ENCODE results near the gene F2. TPM values are rescaled to one million over a fixed set of nuclear protein-coding genes. Genes with fewer than 3 reads are reported as not detected.
A peak's percentile ranks its signal among the peaks of the same experiment; 100 is the strongest.

Gene F2
- total and polyA plus RNA-seq, 2 of the 13 experiments (the other 11 are each of a cell fraction or from before 2014, with no cell fraction given), result 330 to 801 TPM

DNA sequence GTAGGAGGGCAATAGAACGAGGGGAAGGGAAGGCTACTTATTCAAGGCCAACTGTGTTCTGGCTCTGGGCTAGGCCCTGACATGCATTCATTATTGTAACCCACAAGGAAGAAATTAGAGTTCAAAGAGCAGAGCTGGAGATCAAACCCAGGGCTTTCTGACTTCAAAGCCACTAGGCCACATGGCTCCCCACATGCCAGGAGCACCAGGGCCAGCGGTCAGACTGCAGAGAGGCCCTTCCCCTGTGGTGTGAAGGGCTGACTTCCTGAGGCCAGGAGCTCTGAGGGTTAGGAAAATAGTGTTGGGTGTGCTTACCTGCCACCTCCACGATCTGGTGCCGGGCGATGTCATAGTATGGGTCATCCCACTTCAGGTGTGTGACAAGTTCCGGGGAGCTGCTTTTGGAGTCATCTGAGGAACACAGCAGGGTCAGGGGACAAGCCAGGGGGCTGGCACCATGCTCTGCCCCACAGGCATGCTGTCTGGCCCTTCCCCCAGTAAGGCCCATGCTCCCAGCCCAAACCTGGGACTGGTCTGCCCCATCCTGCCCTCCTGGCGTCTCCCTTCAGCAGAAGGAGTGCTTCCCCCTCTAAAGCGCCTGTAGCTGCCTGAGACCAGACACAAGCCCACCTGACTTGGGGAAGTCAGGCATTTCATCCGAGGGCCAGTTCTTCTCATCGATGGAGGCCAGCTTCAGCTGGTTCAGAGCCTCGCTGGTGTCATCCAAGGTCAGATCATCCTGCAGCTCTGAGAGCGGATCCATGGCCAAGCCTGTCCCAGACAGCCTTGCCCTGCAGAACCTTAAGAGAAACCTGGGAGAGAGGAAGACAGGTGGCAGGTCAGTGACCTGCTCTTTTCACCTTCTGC lies 23.4 kb upstream of the F2 start (continued):
- no peak for TF ChIP-seq MIER2 (CRISPR knock-in tag; IDR thresholded peaks at IDR 0.05)
- TF ChIP-seq, protein P1, sequence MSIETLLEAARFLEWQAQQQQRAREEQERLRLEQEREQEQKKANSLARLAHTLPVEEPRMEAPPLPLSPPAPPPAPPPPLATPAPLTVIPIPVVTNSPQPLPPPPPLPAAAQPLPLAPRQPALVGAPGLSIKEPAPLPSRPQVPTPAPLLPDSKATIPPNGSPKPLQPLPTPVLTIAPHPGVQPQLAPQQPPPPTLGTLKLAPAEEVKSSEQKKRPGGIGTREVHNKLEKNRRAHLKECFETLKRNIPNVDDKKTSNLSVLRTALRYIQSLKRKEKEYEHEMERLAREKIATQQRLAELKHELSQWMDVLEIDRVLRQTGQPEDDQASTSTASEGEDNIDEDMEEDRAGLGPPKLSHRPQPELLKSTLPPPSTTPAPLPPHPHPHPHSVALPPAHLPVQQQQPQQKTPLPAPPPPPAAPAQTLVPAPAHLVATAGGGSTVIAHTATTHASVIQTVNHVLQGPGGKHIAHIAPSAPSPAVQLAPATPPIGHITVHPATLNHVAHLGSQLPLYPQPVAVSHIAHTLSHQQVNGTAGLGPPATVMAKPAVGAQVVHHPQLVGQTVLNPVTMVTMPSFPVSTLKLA (IDR thresholded peaks at IDR 0.05), result peak; percentile 64
- TF ChIP-seq, protein P2, sequence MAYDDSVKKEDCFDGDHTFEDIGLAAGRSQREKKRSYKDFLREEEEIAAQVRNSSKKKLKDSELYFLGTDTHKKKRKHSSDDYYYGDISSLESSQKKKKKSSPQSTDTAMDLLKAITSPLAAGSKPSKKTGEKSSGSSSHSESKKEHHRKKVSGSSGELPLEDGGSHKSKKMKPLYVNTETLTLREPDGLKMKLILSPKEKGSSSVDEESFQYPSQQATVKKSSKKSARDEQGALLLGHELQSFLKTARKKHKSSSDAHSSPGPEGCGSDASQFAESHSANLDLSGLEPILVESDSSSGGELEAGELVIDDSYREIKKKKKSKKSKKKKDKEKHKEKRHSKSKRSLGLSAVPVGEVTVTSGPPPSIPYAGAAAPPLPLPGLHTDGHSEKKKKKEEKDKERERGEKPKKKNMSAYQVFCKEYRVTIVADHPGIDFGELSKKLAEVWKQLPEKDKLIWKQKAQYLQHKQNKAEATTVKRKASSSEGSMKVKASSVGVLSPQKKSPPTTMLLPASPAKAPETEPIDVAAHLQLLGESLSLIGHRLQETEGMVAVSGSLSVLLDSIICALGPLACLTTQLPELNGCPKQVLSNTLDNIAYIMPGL (CRISPR knock-in tag; IDR thresholded peaks at IDR 0.05; ENCODE audit: borderline replicate concordance in 1 of 2, low read depth in 1 of 2), result 0 out of 4 replicates have a peak, but pooled peaks of 1 of the 2 experiments have one; percentile 21
- TF ChIP-seq FOSL1 (CRISPR knock-in tag; IDR thresholded peaks at IDR 0.05; ENCODE audit: borderline replicate concordance), result no peak
- TF ChIP-seq IKZF1 (IDR thresholded peaks at IDR 0.05), result no peak
- TF ChIP-seq, protein P3, sequence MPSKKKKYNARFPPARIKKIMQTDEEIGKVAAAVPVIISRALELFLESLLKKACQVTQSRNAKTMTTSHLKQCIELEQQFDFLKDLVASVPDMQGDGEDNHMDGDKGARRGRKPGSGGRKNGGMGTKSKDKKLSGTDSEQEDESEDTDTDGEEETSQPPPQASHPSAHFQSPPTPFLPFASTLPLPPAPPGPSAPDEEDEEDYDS (CRISPR knock-in tag; IDR thresholded peaks at IDR 0.05), result no peak; the same call in 1 of the 2 replicates
- TF ChIP-seq ZMYM2 (CRISPR knock-in tag; IDR thresholded peaks at IDR 0.05), result peak; percentile 74; the same call in 1 of the 2 replicates
- TF ChIP-seq, protein P4, sequence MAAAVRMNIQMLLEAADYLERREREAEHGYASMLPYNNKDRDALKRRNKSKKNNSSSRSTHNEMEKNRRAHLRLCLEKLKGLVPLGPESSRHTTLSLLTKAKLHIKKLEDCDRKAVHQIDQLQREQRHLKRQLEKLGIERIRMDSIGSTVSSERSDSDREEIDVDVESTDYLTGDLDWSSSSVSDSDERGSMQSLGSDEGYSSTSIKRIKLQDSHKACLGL (CRISPR knock-in tag; IDR thresholded peaks at IDR 0.05), result peak; percentile 76; the same call in 1 of the 2 replicates
- TF ChIP-seq ZNF841 (CRISPR knock-in tag; IDR thresholded peaks at IDR 0.05; ENCODE audit: borderline replicate concordance), result no peak
- TF ChIP-seq, protein P5, sequence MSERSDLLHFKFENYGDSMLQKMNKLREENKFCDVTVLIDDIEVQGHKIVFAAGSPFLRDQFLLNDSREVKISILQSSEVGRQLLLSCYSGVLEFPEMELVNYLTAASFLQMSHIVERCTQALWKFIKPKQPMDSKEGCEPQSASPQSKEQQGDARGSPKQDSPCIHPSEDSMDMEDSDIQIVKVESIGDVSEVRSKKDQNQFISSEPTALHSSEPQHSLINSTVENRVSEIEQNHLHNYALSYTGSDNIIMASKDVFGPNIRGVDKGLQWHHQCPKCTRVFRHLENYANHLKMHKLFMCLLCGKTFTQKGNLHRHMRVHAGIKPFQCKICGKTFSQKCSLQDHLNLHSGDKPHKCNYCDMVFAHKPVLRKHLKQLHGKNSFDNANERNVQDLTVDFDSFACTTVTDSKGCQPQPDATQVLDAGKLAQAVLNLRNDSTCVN (CRISPR knock-in tag; IDR thresholded peaks at IDR 0.05; ENCODE audit: borderline replicate concordance), result peak; percentile 59; the same call in 1 of the 2 replicates
- peak; percentile 86 for TF ChIP-seq RARA (CRISPR knock-in tag; IDR thresholded peaks at IDR 0.05)
- no peak for TF ChIP-seq GATA4 (IDR thresholded peaks at IDR 0.05; ENCODE audit: borderline replicate concordance, low read depth)
- TF ChIP-seq, protein P6, sequence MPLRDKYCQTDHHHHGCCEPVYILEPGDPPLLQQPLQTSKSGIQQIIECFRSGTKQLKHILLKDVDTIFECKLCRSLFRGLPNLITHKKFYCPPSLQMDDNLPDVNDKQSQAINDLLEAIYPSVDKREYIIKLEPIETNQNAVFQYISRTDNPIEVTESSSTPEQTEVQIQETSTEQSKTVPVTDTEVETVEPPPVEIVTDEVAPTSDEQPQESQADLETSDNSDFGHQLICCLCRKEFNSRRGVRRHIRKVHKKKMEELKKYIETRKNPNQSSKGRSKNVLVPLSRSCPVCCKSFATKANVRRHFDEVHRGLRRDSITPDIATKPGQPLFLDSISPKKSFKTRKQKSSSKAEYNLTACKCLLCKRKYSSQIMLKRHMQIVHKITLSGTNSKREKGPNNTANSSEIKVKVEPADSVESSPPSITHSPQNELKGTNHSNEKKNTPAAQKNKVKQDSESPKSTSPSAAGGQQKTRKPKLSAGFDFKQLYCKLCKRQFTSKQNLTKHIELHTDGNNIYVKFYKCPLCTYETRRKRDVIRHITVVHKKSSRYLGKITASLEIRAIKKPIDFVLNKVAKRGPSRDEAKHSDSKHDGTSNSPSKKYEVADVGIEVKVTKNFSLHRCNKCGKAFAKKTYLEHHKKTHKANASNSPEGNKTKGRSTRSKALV (CRISPR knock-in tag; IDR thresholded peaks at IDR 0.05), result peak; percentile 82
- TF ChIP-seq, protein P7, sequence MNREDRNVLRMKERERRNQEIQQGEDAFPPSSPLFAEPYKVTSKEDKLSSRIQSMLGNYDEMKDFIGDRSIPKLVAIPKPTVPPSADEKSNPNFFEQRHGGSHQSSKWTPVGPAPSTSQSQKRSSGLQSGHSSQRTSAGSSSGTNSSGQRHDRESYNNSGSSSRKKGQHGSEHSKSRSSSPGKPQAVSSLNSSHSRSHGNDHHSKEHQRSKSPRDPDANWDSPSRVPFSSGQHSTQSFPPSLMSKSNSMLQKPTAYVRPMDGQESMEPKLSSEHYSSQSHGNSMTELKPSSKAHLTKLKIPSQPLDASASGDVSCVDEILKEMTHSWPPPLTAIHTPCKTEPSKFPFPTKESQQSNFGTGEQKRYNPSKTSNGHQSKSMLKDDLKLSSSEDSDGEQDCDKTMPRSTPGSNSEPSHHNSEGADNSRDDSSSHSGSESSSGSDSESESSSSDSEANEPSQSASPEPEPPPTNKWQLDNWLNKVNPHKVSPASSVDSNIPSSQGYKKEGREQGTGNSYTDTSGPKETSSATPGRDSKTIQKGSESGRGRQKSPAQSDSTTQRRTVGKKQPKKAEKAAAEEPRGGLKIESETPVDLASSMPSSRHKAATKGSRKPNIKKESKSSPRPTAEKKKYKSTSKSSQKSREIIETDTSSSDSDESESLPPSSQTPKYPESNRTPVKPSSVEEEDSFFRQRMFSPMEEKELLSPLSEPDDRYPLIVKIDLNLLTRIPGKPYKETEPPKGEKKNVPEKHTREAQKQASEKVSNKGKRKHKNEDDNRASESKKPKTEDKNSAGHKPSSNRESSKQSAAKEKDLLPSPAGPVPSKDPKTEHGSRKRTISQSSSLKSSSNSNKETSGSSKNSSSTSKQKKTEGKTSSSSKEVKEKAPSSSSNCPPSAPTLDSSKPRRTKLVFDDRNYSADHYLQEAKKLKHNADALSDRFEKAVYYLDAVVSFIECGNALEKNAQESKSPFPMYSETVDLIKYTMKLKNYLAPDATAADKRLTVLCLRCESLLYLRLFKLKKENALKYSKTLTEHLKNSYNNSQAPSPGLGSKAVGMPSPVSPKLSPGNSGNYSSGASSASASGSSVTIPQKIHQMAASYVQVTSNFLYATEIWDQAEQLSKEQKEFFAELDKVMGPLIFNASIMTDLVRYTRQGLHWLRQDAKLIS (CRISPR knock-in tag; IDR thresholded peaks at IDR 0.05), result no peak
- no peak for TF ChIP-seq NFATC3 (CRISPR knock-in tag; IDR thresholded peaks at IDR 0.05)
- TF ChIP-seq AHR (CRISPR knock-in tag; IDR thresholded peaks at IDR 0.05), result no peak
